Stomach (tissue), 4 donors: Measurements from ENCODE around the gene SLC26A3.

Experiments used
- CTCF ChIP-seq, 7 experiments: fragments of 450-650 bp in 4 of 7; fragments of 200-600 bp in 3 of 7; sonication (generic) in 3 of 7; IDR thresholded peaks; one replicate each; pipeline ENCODE4 v1.5.1; 2016 to 2019; ENCODE audit warnings: antibody characterized with exemption in 7 of 7, control low read depth in 2 of 7, mild to moderate bottlenecking in 1 of 7
- POLR2AphosphoS5 ChIP-seq, 3 donors: sonication (generic); formaldehyde crosslinking; IDR thresholded peaks; one replicate each; pipeline ENCODE4 v1.6.1; 2016; ENCODE audit warnings: antibody characterized with exemption in 3 of 3

DNA sequence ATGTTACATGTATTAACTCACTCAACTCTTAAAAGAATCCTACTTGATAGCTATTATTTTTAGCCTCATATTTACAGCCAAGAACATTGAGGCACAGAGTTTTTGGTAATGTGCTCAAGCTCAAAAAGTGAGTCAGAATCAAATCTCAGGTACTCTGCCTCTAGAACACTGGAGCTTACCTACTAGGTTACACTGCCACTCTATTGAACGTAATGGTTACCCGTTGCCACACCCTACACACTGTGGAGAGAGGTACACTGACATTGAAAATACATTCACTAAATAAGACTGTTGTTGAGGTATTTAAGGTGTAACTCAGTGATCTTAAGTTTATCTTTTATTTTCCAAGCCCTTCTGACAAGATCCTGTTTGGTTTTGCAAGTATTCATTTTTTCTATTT lies 17.9 kb downstream of the SLC26A3 start:
- TF ChIP-seq POLR2AphosphoS5 (IDR thresholded peaks at IDR 0.05) (no peak), CTCF (IDR thresholded peaks at IDR 0.05) (no peak)
